H1 (cell line): ENCODE measurements around the gene MACROD2. TPM values are rescaled to one million over a fixed set of nuclear protein-coding genes. Genes with fewer than 3 reads are reported as not detected.

Source experiments
- CTCF ChIA-PET: fragments of 300-600 bp; sonication (Branson Sonifier 250); formaldehyde crosslinking; loops from one replicate; lab custom pipeline; 2021; ENCODE audit not compliant: partially characterized antibody; lab: Charles Lee
- POLR2A ChIA-PET: fragments of 300-600 bp; sonication (Branson Sonifier 250); formaldehyde crosslinking; loops from one replicate; lab custom pipeline; 2021; ENCODE audit warnings: inconsistent platforms; ENCODE audit not compliant: partially characterized antibody; lab: Charles Lee
- DNase-seq, 2 experiments: peaks; one replicate each; pipeline versions ENCODE4 v3.0.0 to v3.0.0-alpha.2; 2010 to 2022; ENCODE audit warnings: low spot score in 2 of 2, low read depth in 1 of 2, mixed read lengths in 1 of 2
- FAIRE-seq: peaks from 2 replicates; lab custom pipeline; 2011; peaks lifted over from hg19 to GRCh38; lab: Jason Lieb, UNC
- H2AFZ ChIP-seq: 2 replicates; pipeline ENCODE4 v1.8.1; 2012; ENCODE audit warnings: low read length, inconsistent platforms
- H2AK5ac ChIP-seq: 2 replicates; pipeline ENCODE4 v1.6.1; 2013; ENCODE audit warnings: low read depth, low read length
- H2BK120ac ChIP-seq: replicated peaks from 2 replicates; pipeline ENCODE3; 2013; ENCODE audit warnings: low read depth, low read length, inconsistent platforms
- H2BK12ac ChIP-seq: 2 replicates; pipeline ENCODE4 v1.6.1; 2013; ENCODE audit warnings: low read depth, low read length
- H2BK15ac ChIP-seq: 2 replicates; pipeline ENCODE4 v1.6.1; 2013; ENCODE audit warnings: low read length
- H2BK20ac ChIP-seq: 2 replicates; pipeline ENCODE4 v1.6.1; 2013; ENCODE audit warnings: low read length
- H2BK5ac ChIP-seq: 2 replicates; pipeline ENCODE4 v1.6.1; 2013; ENCODE audit warnings: low read depth, low read length
- H3K14ac ChIP-seq: 2 replicates; pipeline ENCODE4 v1.6.1; 2013; ENCODE audit warnings: inconsistent platforms; ENCODE audit not compliant: insufficient read length
- H3K18ac ChIP-seq: 2 replicates; pipeline ENCODE4 v1.6.1; 2013; ENCODE audit warnings: low read length; ENCODE audit errors: extremely low read depth
- H3K23ac ChIP-seq: 2 replicates; pipeline ENCODE4 v1.6.1; 2013; ENCODE audit warnings: inconsistent platforms; ENCODE audit not compliant: insufficient read length
- H3K23me2 ChIP-seq: 2 replicates; pipeline ENCODE4 v1.6.1; 2013; ENCODE audit warnings: low read depth, low read length
- H3K27ac ChIP-seq: 2 replicates; pipeline ENCODE4 v1.6.1; 2011; ENCODE audit warnings: low read depth, low read length, inconsistent platforms
- H3K27me3 ChIP-seq, 4 experiments: replicated peaks in 1 of 4; 1 replicate in 1 of 4; 2 replicates in 3 of 4; pipeline versions ENCODE4 v1.6.1 to v1.8.1; 2011 to 2013; ENCODE audit warnings: low read length in 3 of 4, mild to moderate bottlenecking in 3 of 4, inconsistent platforms in 2 of 4, mixed read lengths in 2 of 4, moderate library complexity in 1 of 4; ENCODE audit not compliant: control insufficient read depth in 3 of 4, insufficient read depth in 3 of 4; ENCODE audit errors: extremely low read depth in 1 of 4
- H3K36me3 ChIP-seq, 4 experiments: 2 replicates each; pipeline versions ENCODE4 v1.6.1 to v1.8.1; 2011 to 2013; ENCODE audit warnings: mild to moderate bottlenecking in 4 of 4, low read length in 3 of 4, moderate library complexity in 2 of 4, control low read depth in 1 of 4, inconsistent platforms in 1 of 4; ENCODE audit not compliant: insufficient read depth in 4 of 4, control insufficient read depth in 2 of 4
- H3K4ac ChIP-seq: replicated peaks from 2 replicates; pipeline ENCODE3; 2013; ENCODE audit warnings: low read length, low read depth, mixed read lengths, inconsistent platforms; ENCODE audit not compliant: insufficient read length
- H3K4me1 ChIP-seq, 4 experiments: replicated peaks in 1 of 4; 1 replicate in 1 of 4; 2 replicates in 3 of 4; pipeline versions ENCODE4 v1.6.1 to v1.8.1; 2011 to 2013; ENCODE audit warnings: low read length in 3 of 4, inconsistent platforms in 2 of 4, mixed read lengths in 1 of 4; ENCODE audit not compliant: insufficient read depth in 4 of 4, control insufficient read depth in 3 of 4
- H3K4me2 ChIP-seq, 2 experiments: 2 replicates each; pipeline versions ENCODE4 v1.6.1 to v1.8.1; 2011 to 2013; ENCODE audit warnings: low read depth in 2 of 2, low read length in 2 of 2, control low read depth in 1 of 2, inconsistent platforms in 1 of 2, mild to moderate bottlenecking in 1 of 2; ENCODE audit not compliant: insufficient read depth in 1 of 2
- H3K4me3 ChIP-seq, 4 experiments: fragments of 200-600, 300-600 bp in 1 of 4; sonication (generic), shearing (Covaris generic), sonication (Bioruptor Twin) in 1 of 4; 2 replicates each; pipeline versions ENCODE4 v1.5.1 to v1.8.1; 2011 to 2016; ENCODE audit warnings: low read length in 4 of 4, low read depth in 3 of 4, control low read depth in 2 of 4, inconsistent platforms in 2 of 4, mild to moderate bottlenecking in 2 of 4, mixed read lengths in 1 of 4, moderate library complexity in 1 of 4; ENCODE audit not compliant: insufficient read depth in 2 of 4; ENCODE audit errors: extremely low read depth in 1 of 4
- H3K56ac ChIP-seq: replicated peaks from 2 replicates; pipeline ENCODE3; 2013; ENCODE audit warnings: low read depth, mild to moderate bottlenecking, mixed read lengths, low read length, inconsistent platforms; ENCODE audit not compliant: insufficient read length
- H3K79me1 ChIP-seq: 2 replicates; pipeline ENCODE4 v1.6.1; 2013; ENCODE audit warnings: low read depth, low read length, control low read depth
- H3K79me2 ChIP-seq, 2 experiments: 2 replicates each; pipeline versions ENCODE4 v1.6.1 to v1.8.1; 2012 to 2013; ENCODE audit warnings: low read length in 2 of 2, mild to moderate bottlenecking in 2 of 2, inconsistent platforms in 1 of 2; ENCODE audit not compliant: insufficient read depth in 2 of 2, control insufficient read depth in 1 of 2
- H3K9ac ChIP-seq, 4 experiments: replicated peaks in 1 of 4; 1 replicate in 1 of 4; 2 replicates in 3 of 4; pipeline versions ENCODE4 v1.6.1 to v1.8.1; 2011 to 2013; ENCODE audit warnings: low read depth in 3 of 4, low read length in 3 of 4, control low read depth in 2 of 4, mild to moderate bottlenecking in 2 of 4, moderate library complexity in 2 of 4, inconsistent platforms in 1 of 4; ENCODE audit errors: extremely low read depth in 1 of 4
- H3K9me3 ChIP-seq, 2 experiments: 2 replicates each; pipeline versions ENCODE4 v1.6.1 to v1.8.1; 2012 to 2013; ENCODE audit warnings: mild to moderate bottlenecking in 2 of 2, moderate library complexity in 2 of 2, control low read depth in 1 of 2, inconsistent platforms in 1 of 2, low read depth in 1 of 2, low read length in 1 of 2, mixed read lengths in 1 of 2; ENCODE audit not compliant: insufficient read depth in 2 of 2
- H4K20me1 ChIP-seq, 2 experiments: replicated peaks in 1 of 2; 2 replicates each; pipeline versions ENCODE3 to v1.8.1; 2011 to 2013; ENCODE audit warnings: inconsistent platforms in 2 of 2, low read length in 2 of 2, mild to moderate bottlenecking in 1 of 2; ENCODE audit not compliant: insufficient read depth in 2 of 2, control insufficient read depth in 1 of 2
- H4K5ac ChIP-seq: 2 replicates; pipeline ENCODE4 v1.6.1; 2013; ENCODE audit warnings: low read length, low read depth, mixed read lengths, inconsistent platforms; ENCODE audit not compliant: insufficient read length
- H4K8ac ChIP-seq: 2 replicates; pipeline ENCODE4 v1.8.0; 2013; ENCODE audit warnings: mild to moderate bottlenecking, moderate library complexity, low read length, inconsistent platforms; ENCODE audit not compliant: insufficient read depth; ENCODE audit errors: extremely low read depth
- H4K91ac ChIP-seq: replicated peaks from 2 replicates; pipeline ENCODE3; 2013; ENCODE audit warnings: low read length, mixed read lengths, inconsistent platforms; ENCODE audit not compliant: insufficient read length
- CTCF ChIP-seq, 3 experiments: IDR thresholded peaks; 1 replicate in 2 of 3; 2 replicates in 1 of 3; pipeline versions ENCODE4 v1.5.1 to v1.6.1; 2011; ENCODE audit warnings: low read length in 3 of 3, mild to moderate bottlenecking in 3 of 3, inconsistent platforms in 2 of 3, low read depth in 1 of 3, moderate library complexity in 1 of 3; ENCODE audit not compliant: insufficient read depth in 1 of 3; ENCODE audit errors: control extremely low read depth in 1 of 3
- KDM4A ChIP-seq: IDR thresholded peaks from one replicate; pipeline ENCODE4 v1.7.1; 2012; ENCODE audit warnings: low read depth, mild to moderate bottlenecking, moderate library complexity, low read length, inconsistent platforms; ENCODE audit not compliant: severe bottlenecking
- RAD21 ChIP-seq, 2 experiments: IDR thresholded peaks in 1 of 2; conservative IDR thresholded peaks in 1 of 2; 2 replicates each; pipeline ENCODE4 v1.6.1; 2011; ENCODE audit warnings: low read depth in 2 of 2, low read length in 2 of 2, improper control_type of control experiment in 1 of 2, inconsistent platforms in 1 of 2, mild to moderate bottlenecking in 1 of 2, moderate library complexity in 1 of 2
- RFX5 ChIP-seq: IDR thresholded peaks from 2 replicates; pipeline ENCODE4 v1.6.1; 2011; ENCODE audit warnings: low read depth, low read length, improper control_type of control experiment, borderline replicate concordance
- TCF12 ChIP-seq: IDR thresholded peaks from 2 replicates; pipeline ENCODE4 v1.6.1; 2011; ENCODE audit warnings: low read depth, mild to moderate bottlenecking, low read length
- TEAD4 ChIP-seq: IDR thresholded peaks from 2 replicates; pipeline ENCODE4 v1.6.1; 2012; ENCODE audit warnings: low read depth, low read length, inconsistent platforms, mixed read lengths
- WGBS, 2 experiments: shearing (Covaris generic) in 1 of 2; methylation state at CpG; one replicate each; pipeline versions ENCODE4 v1.1.6 to v1.1.7; 2013 to 2015; ENCODE audit warnings: low lambda C conversion rate in 2 of 2, mixed read lengths in 2 of 2, inconsistent platforms in 1 of 2, low coverage in 1 of 2, missing lambda C conversion rate in 1 of 2; ENCODE audit not compliant: insufficient replicate concordance in 2 of 2, insufficient coverage in 1 of 2, insufficient read length in 1 of 2; ENCODE audit errors: extremely low coverage in 1 of 2, missing lambda C conversion rate in 1 of 2; 5-methylcytosine and 5-hydroxymethylcytosine counted together
- polyA plus RNA-seq, 7 experiments: library from polyadenylated mRNA; depleted of rRNA in 3 of 7; stranded (reverse) in 5 of 7; unstranded in 2 of 7; fragments of >200 nt in 5 of 7; fragments of 200-250 nt in 2 of 7; gene quantifications; 1 replicate in 5 of 7; 2 replicates in 1 of 7; 4 replicates in 1 of 7; pipeline versions ENCODE4 v1.2.1 to v1.2.3, GENCODE V29; 2011 to 2013; ENCODE audit warnings: missing spikeins in 2 of 7, mixed read lengths in 2 of 7
- total RNA-seq: library from RNA; stranded (reverse); fragmentation: NEBNext Ultra II Directional; extraction: Animal tissue kit (Norgen Biotek cat#: 25700); gene quantifications from 2 replicates; pipeline ENCODE4 v1.2.1, GENCODE V29; 2021

MACROD2 gene
- total and polyA plus RNA-seq, 2 of the 8 experiments (the other 6 are each of a cell fraction or from before 2014, with no cell fraction given): 0.70 to 3.9 TPM

GRCh38 chr20:15584507-15584906, 1589.2 kb downstream of the MACROD2 start:
- Histone ChIP-seq H3K4ac (no peak overlapping the region), H4K5ac (no peak overlapping the region), H3K14ac (no peak overlapping the region), H3K23me2 (no peaks in the 10 kb centered on the region), H2BK5ac (no peak overlapping the region), H3K4me2 (no peak overlapping the region), H3K4me1 (peaks cover 0 to 6% (median 1%) of the 10 kb centered on the region in 4 experiments; a peak in 2 of 7 replicates), H2BK12ac (no peak overlapping the region), H3K4me3 (no peak overlapping the region), H2AFZ (no peak overlapping the region), H4K8ac (no peak overlapping the region), H3K79me1 (no peaks in the 10 kb centered on the region), H2BK15ac (no peak overlapping the region), H3K27me3 (no peaks in the 10 kb centered on the region), H3K36me3 (no peaks in the 10 kb centered on the region), H3K9ac (no peak overlapping the region), H2BK120ac (no peak overlapping the region), H2AK5ac (no peak overlapping the region), H2BK20ac (no peak overlapping the region), H3K9me3 (peaks cover 0 to 4% of the 10 kb centered on the region in 2 experiments; a peak in 1 of 4 replicates), H3K18ac (no peak overlapping the region; the same call in 1 of the 2 replicates), H4K20me1 (no peaks in the 10 kb centered on the region), H4K91ac (no peak overlapping the region), H3K79me2 (no peaks in the 10 kb centered on the region), H3K56ac (no peak overlapping the region), H3K27ac (no peak overlapping the region), H3K23ac (no peak overlapping the region)
- TF ChIP-seq RFX5 (no peak), TCF12 (no peak), KDM4A (no peak), TEAD4 (no peak), CTCF (IDR thresholded peaks at IDR 0.05; ENCODE audit: control extremely low read depth in 1 of 3, insufficient read depth in 1 of 3, low read depth in 1 of 3, low read length in 3 of 3) (peak; percentile 20 to 34 (median 26); a peak in 3 of 4 replicates), RAD21 (IDR thresholded peaks at IDR 0.05 in 1 of 2, conservative IDR thresholded peaks at IDR 0.05 in 1 of 2; ENCODE audit: low read depth in 2 of 2, low read length in 2 of 2) (peak; percentile 27 to 46)
- DNase-seq (no peak), FAIRE-seq (no peak)
- CTCF ChIA-PET: interaction anchor here (0.9 to 3.4 kb wide), 5 partner anchors 10 to 93 kb away, joined by 3 to 14 read pairs (median 4); no protein-coding TSS in a partner anchor
- POLR2A ChIA-PET: no interaction called here
- WGBS, 2 experiments: 89% methylated on average over 6 of the region's 6 CpGs; no CpG with 5 or more reads in 1 of the 2 experiments
